GM12878 (cell line): Measurements from ENCODE around the gene MRNIP. TPM values are rescaled to one million over a fixed set of nuclear protein-coding genes. Genes with fewer than 3 reads are reported as not detected.

Experiments
- ETV6 ChIP-seq, 2 experiments: fragments of 450-650 bp in 1 of 2; IDR thresholded peaks in 1 of 2; conservative IDR thresholded peaks in 1 of 2; 2 replicates each; pipeline ENCODE4 v1.6.1; 2014; ENCODE audit warnings: antibody characterized with exemption in 1 of 2, borderline replicate concordance in 1 of 2, low read depth in 1 of 2, mild to moderate bottlenecking in 1 of 2, moderate library complexity in 1 of 2
- PBX3 ChIP-seq: IDR thresholded peaks from 2 replicates; pipeline ENCODE4 v1.6.1; 2011; ENCODE audit warnings: mild to moderate bottlenecking, low read depth, low read length, moderate library complexity; ENCODE audit not compliant: insufficient replicate concordance
- RELA ChIP-seq: fragments of 450-650 bp; IDR thresholded peaks from 2 replicates; pipeline ENCODE4 v1.8.0; 2014; ENCODE audit warnings: borderline replicate concordance; ENCODE audit not compliant: partially characterized antibody
- RFX5 ChIP-seq: IDR thresholded peaks from 2 replicates; pipeline ENCODE4 v1.6.1; 2011; ENCODE audit warnings: low read depth, low read length, improper control_type of control experiment
- SMARCA5 ChIP-seq: fragments of 450-650 bp; IDR thresholded peaks from 2 replicates; pipeline ENCODE4 v1.6.1; 2017; ENCODE audit warnings: mild to moderate bottlenecking
- SMC3 ChIP-seq: IDR thresholded peaks from 2 replicates; pipeline ENCODE4 v1.6.1; 2011; ENCODE audit warnings: low read length, improper control_type of control experiment, borderline replicate concordance
- ZNF592 ChIP-seq: fragments of 450-650 bp; IDR thresholded peaks from 2 replicates; pipeline ENCODE4 v1.6.1; 2017; ENCODE audit warnings: mild to moderate bottlenecking, moderate library complexity
- microRNA counts: library from miRNA; unstranded; fragments of <30 nt; microRNA quantifications from one replicate; lab custom pipeline; 2016
- microRNA-seq: library from miRNA; unstranded; fragments of <30 nt; microRNA quantifications from one replicate; pipeline ENCODE4, GENCODE V29; 2018
- polyA plus RNA-seq, 11 experiments: library from polyadenylated mRNA; depleted of rRNA in 4 of 11; unstranded in 6 of 11; stranded (reverse) in 5 of 11; fragments of >200 nt; fragmentation: Nextera tagmentation in 4 of 11; fragmentation: Illumina TruSeq in 1 of 11; extraction: Ambion mirVana in 4 of 11; extraction: Trizol in 1 of 11; gene quantifications; 1 replicate in 1 of 11; 2 replicates in 10 of 11; pipeline versions ENCODE4 v1.2.1 to v1.2.3, GENCODE V29; 2011 to 2016; ENCODE audit warnings: inconsistent platforms in 2 of 11, missing spikeins in 2 of 11, low read depth in 1 of 11
- small RNA-seq: library from RNA; depleted of rRNA; stranded (forward); fragments of <200 nt; gene quantifications from one replicate; pipeline ENCODE3, GENCODE V24; 2014
- total RNA-seq, 4 experiments: library from RNA; depleted of rRNA in 3 of 4; stranded (reverse); fragments of >200 nt in 3 of 4; fragmentation: Illumina TruSeq in 1 of 4; extraction: Trizol in 1 of 4; gene quantifications; 2 replicates each; pipeline versions ENCODE4 v1.2.1 to v1.2.3, GENCODE V29; 2013 to 2021

Gene MRNIP
- total and polyA plus RNA-seq, 10 of the 15 experiments (the other 5 are each of a cell fraction or from before 2014, with no cell fraction given): 2.4 to 30.4 (median 13.1) TPM

GRCh38 chr5:179788193-179788854 lies 70.3 kb downstream of the MRNIP start (continued):
- TF ChIP-seq ETV6 (conservative IDR thresholded peaks at IDR 0.05 in 1 of 2, IDR thresholded peaks at IDR 0.05 in 1 of 2; ENCODE audit: borderline replicate concordance in 1 of 2, low read depth in 1 of 2) (no peak), SMARCA5 (no peak), SMC3 (no peak), RELA (no peak), RFX5 (no peak), ZNF592 (no peak), PBX3 (no peak)

MicroRNAs within 50 kb of the gene (microRNA counts, 767-probe panel; counts per million panel counts)
- microRNA hsa-miR-1229 (lab: Ali Mortazavi, UCI): 55.3 counts per million

Small RNAs within 50 kb of the gene (microRNA-seq; reads per million reads assigned to microRNA genes)
- 6.2 reads per million, percentile 34 among the genes with 10 or more reads in this experiment for gene MIR1229

Small RNAs within 50 kb of the gene (small RNA-seq; reads per million reads assigned to genes)
- gene MIR1229: not detected
- gene RF00019: not detected

Other genes starting within 250 kb of the MRNIP start
Only the 7 nearest of the 9 such genes appear.
- gene CBY3, start 177.8 kb downstream of the MRNIP start, total RNA-seq (2014; rRNA removed): 0.56 and 0.93 TPM in 2 replicates
- not detected in 2 replicates for gene CBY3, start 177.8 kb downstream of the MRNIP start, total RNA-seq (2014; rRNA removed; fragmentation: Illumina TruSeq; extraction: Trizol)
- not detected in 2 replicates for gene CBY3, start 177.8 kb downstream of the MRNIP start, total RNA-seq (2021)
- 0.10 TPM in 1 of 2 replicates, not detected in the other for gene CBY3, start 177.8 kb downstream of the MRNIP start, polyA plus RNA-seq (2011; rRNA removed)
- gene CBY3, start 177.8 kb downstream of the MRNIP start, polyA plus RNA-seq (2014; fragmentation: Illumina TruSeq; extraction: Trizol): not detected in 2 replicates
- gene CBY3, start 177.8 kb downstream of the MRNIP start, polyA plus RNA-seq (2014; fragmentation: Nextera tagmentation; extraction: Ambion mirVana): not detected
- 0.18 and 0.25 TPM in 2 replicates for gene CBY3, start 177.8 kb downstream of the MRNIP start, polyA plus RNA-seq (2014; rRNA removed)
- 1 to 10 TPM in 1 of 2 experiments, under 1 TPM in 1; 0.47 to 1.2 TPM for gene CBY3, start 177.8 kb downstream of the MRNIP start, polyA plus RNA-seq (2016; fragmentation: Nextera tagmentation; extraction: Ambion mirVana)
- 259 and 322 TPM in 2 replicates for gene CANX, start 159.8 kb downstream of the MRNIP start, total RNA-seq (2014; rRNA removed)
- gene CANX, start 159.8 kb downstream of the MRNIP start, total RNA-seq (2014; rRNA removed; fragmentation: Illumina TruSeq; extraction: Trizol): 416 and 430 TPM in 2 replicates
- gene CANX, start 159.8 kb downstream of the MRNIP start, total RNA-seq (2021): 550 and 555 TPM in 2 replicates
- 602 and 605 TPM in 2 replicates for gene CANX, start 159.8 kb downstream of the MRNIP start, polyA plus RNA-seq (2011; rRNA removed)
- 393 and 480 TPM in 2 replicates for gene CANX, start 159.8 kb downstream of the MRNIP start, polyA plus RNA-seq (2014; fragmentation: Illumina TruSeq; extraction: Trizol)
- 100 to 1,000 TPM in 1 of 2 experiments, 10 to 100 TPM in 1; 78.2 to 139 TPM for gene CANX, start 159.8 kb downstream of the MRNIP start, polyA plus RNA-seq (2014; fragmentation: Nextera tagmentation; extraction: Ambion mirVana)
- 261 and 326 TPM in 2 replicates for gene CANX, start 159.8 kb downstream of the MRNIP start, polyA plus RNA-seq (2014; rRNA removed)
- gene CANX, start 159.8 kb downstream of the MRNIP start, polyA plus RNA-seq (2016; fragmentation: Nextera tagmentation; extraction: Ambion mirVana): 100 to 1,000 TPM; 433 to 469 TPM
- gene MAML1, start 126.0 kb downstream of the MRNIP start, total RNA-seq (2014; rRNA removed): 9.1 and 16.4 TPM in 2 replicates
- 7.4 and 7.9 TPM in 2 replicates for gene MAML1, start 126.0 kb downstream of the MRNIP start, total RNA-seq (2014; rRNA removed; fragmentation: Illumina TruSeq; extraction: Trizol)
- gene MAML1, start 126.0 kb downstream of the MRNIP start, total RNA-seq (2021): 23.1 and 23.9 TPM in 2 replicates
- 3.4 and 6.5 TPM in 2 replicates for gene MAML1, start 126.0 kb downstream of the MRNIP start, polyA plus RNA-seq (2011; rRNA removed)
- gene MAML1, start 126.0 kb downstream of the MRNIP start, polyA plus RNA-seq (2014; fragmentation: Illumina TruSeq; extraction: Trizol): 13.8 and 17.2 TPM in 2 replicates
- 1 to 10 TPM in 1 of 2 experiments, under 1 TPM in 1; 0.42 to 1.2 TPM for gene MAML1, start 126.0 kb downstream of the MRNIP start, polyA plus RNA-seq (2014; fragmentation: Nextera tagmentation; extraction: Ambion mirVana)
- 19.5 and 21.1 TPM in 2 replicates for gene MAML1, start 126.0 kb downstream of the MRNIP start, polyA plus RNA-seq (2014; rRNA removed)
- 1 to 10 TPM; 7.0 to 7.1 TPM for gene MAML1, start 126.0 kb downstream of the MRNIP start, polyA plus RNA-seq (2016; fragmentation: Nextera tagmentation; extraction: Ambion mirVana)
- 1.1 and 1.8 TPM in 2 replicates for gene LTC4S, start 64.8 kb downstream of the MRNIP start, total RNA-seq (2014; rRNA removed)
- not detected in 2 replicates for gene LTC4S, start 64.8 kb downstream of the MRNIP start, total RNA-seq (2014; rRNA removed; fragmentation: Illumina TruSeq; extraction: Trizol)
- gene LTC4S, start 64.8 kb downstream of the MRNIP start, total RNA-seq (2021): 2.0 and 3.6 TPM in 2 replicates
- gene LTC4S, start 64.8 kb downstream of the MRNIP start, polyA plus RNA-seq (2011; rRNA removed): not detected in 2 replicates
- not detected in 2 replicates for gene LTC4S, start 64.8 kb downstream of the MRNIP start, polyA plus RNA-seq (2014; fragmentation: Illumina TruSeq; extraction: Trizol)
- gene LTC4S, start 64.8 kb downstream of the MRNIP start, polyA plus RNA-seq (2014; fragmentation: Nextera tagmentation; extraction: Ambion mirVana): not detected
- gene LTC4S, start 64.8 kb downstream of the MRNIP start, polyA plus RNA-seq (2014; rRNA removed): 1.6 and 2.0 TPM in 2 replicates
- gene LTC4S, start 64.8 kb downstream of the MRNIP start, polyA plus RNA-seq (2016; fragmentation: Nextera tagmentation; extraction: Ambion mirVana): 1 to 10 TPM in 1 of 2 experiments, under 1 TPM in 1; 0.78 to 1.3 TPM
- gene MGAT4B, start 52.0 kb downstream of the MRNIP start, total RNA-seq (2014; rRNA removed): 44.7 and 46.0 TPM in 2 replicates
- 25.2 and 34.4 TPM in 2 replicates for gene MGAT4B, start 52.0 kb downstream of the MRNIP start, total RNA-seq (2014; rRNA removed; fragmentation: Illumina TruSeq; extraction: Trizol)
- 66.2 and 82.5 TPM in 2 replicates for gene MGAT4B, start 52.0 kb downstream of the MRNIP start, total RNA-seq (2021)
- 24.5 and 42.8 TPM in 2 replicates for gene MGAT4B, start 52.0 kb downstream of the MRNIP start, polyA plus RNA-seq (2011; rRNA removed)
- gene MGAT4B, start 52.0 kb downstream of the MRNIP start, polyA plus RNA-seq (2014; fragmentation: Illumina TruSeq; extraction: Trizol): 27.2 and 33.3 TPM in 2 replicates
- under 1 TPM in 1 of 2 experiments, not detected in 1; 0.60 TPM for gene MGAT4B, start 52.0 kb downstream of the MRNIP start, polyA plus RNA-seq (2014; fragmentation: Nextera tagmentation; extraction: Ambion mirVana)
- gene MGAT4B, start 52.0 kb downstream of the MRNIP start, polyA plus RNA-seq (2014; rRNA removed): 59.3 and 69.7 TPM in 2 replicates
- gene MGAT4B, start 52.0 kb downstream of the MRNIP start, polyA plus RNA-seq (2016; fragmentation: Nextera tagmentation; extraction: Ambion mirVana): 1 to 10 TPM; 7.6 to 8.3 TPM
- gene SQSTM1, start 37.9 kb downstream of the MRNIP start, total RNA-seq (2014; rRNA removed): 127 and 138 TPM in 2 replicates
- gene SQSTM1, start 37.9 kb downstream of the MRNIP start, total RNA-seq (2014; rRNA removed; fragmentation: Illumina TruSeq; extraction: Trizol): 43.7 and 45.0 TPM in 2 replicates
- gene SQSTM1, start 37.9 kb downstream of the MRNIP start, total RNA-seq (2021): 105 and 106 TPM in 2 replicates
- gene SQSTM1, start 37.9 kb downstream of the MRNIP start, polyA plus RNA-seq (2011; rRNA removed): 33.6 and 53.8 TPM in 2 replicates
- 23.8 and 54.0 TPM in 2 replicates for gene SQSTM1, start 37.9 kb downstream of the MRNIP start, polyA plus RNA-seq (2014; fragmentation: Illumina TruSeq; extraction: Trizol)
- gene SQSTM1, start 37.9 kb downstream of the MRNIP start, polyA plus RNA-seq (2014; fragmentation: Nextera tagmentation; extraction: Ambion mirVana): 1 to 10 TPM; 6.3 to 8.1 TPM
- gene SQSTM1, start 37.9 kb downstream of the MRNIP start, polyA plus RNA-seq (2014; rRNA removed): 70.1 and 75.3 TPM in 2 replicates
- gene SQSTM1, start 37.9 kb downstream of the MRNIP start, polyA plus RNA-seq (2016; fragmentation: Nextera tagmentation; extraction: Ambion mirVana): 100 to 1,000 TPM; 117 to 127 TPM
- gene TBC1D9B, start 49.1 kb upstream of the MRNIP start, total RNA-seq (2014; rRNA removed): 18.9 and 26.4 TPM in 2 replicates
- gene TBC1D9B, start 49.1 kb upstream of the MRNIP start, total RNA-seq (2014; rRNA removed; fragmentation: Illumina TruSeq; extraction: Trizol): 31.0 and 33.1 TPM in 2 replicates
- 63.7 and 74.2 TPM in 2 replicates for gene TBC1D9B, start 49.1 kb upstream of the MRNIP start, total RNA-seq (2021)
- 30.6 and 42.7 TPM in 2 replicates for gene TBC1D9B, start 49.1 kb upstream of the MRNIP start, polyA plus RNA-seq (2011; rRNA removed)
- gene TBC1D9B, start 49.1 kb upstream of the MRNIP start, polyA plus RNA-seq (2014; fragmentation: Illumina TruSeq; extraction: Trizol): 25.4 and 34.2 TPM in 2 replicates
- 1 to 10 TPM; 4.0 to 8.3 TPM for gene TBC1D9B, start 49.1 kb upstream of the MRNIP start, polyA plus RNA-seq (2014; fragmentation: Nextera tagmentation; extraction: Ambion mirVana)
- 61.6 and 63.0 TPM in 2 replicates for gene TBC1D9B, start 49.1 kb upstream of the MRNIP start, polyA plus RNA-seq (2014; rRNA removed)
- gene TBC1D9B, start 49.1 kb upstream of the MRNIP start, polyA plus RNA-seq (2016; fragmentation: Nextera tagmentation; extraction: Ambion mirVana): 10 to 100 TPM; 34.9 to 36.4 TPM